ENCODE results near the gene CPT2. TPM values are rescaled to one million over a fixed set of nuclear protein-coding genes. Genes with fewer than 3 reads are reported as not detected.

Gene CPT2
- total and polyA plus RNA-seq, 2 of the 13 experiments (the other 11 are each of a cell fraction or from before 2014, with no cell fraction given): 12.6 to 14.6 TPM

- TF ChIP-seq ZBTB7A (CRISPR knock-in tag; IDR thresholded peaks at IDR 0.05): peak; percentile 88
- no peak; the same call in 1 of the 2 replicates for TF ChIP-seq NCOR1 (IDR thresholded peaks at IDR 0.05; ENCODE audit: borderline replicate concordance, low read length)
- no peak for TF ChIP-seq PAF1 (CRISPR knock-in tag; IDR thresholded peaks at IDR 0.05)
- TF ChIP-seq RFX5 (IDR thresholded peaks at IDR 0.05; ENCODE audit: low read depth, low read length): no peak
- TF ChIP-seq STAT5B (CRISPR knock-in tag; IDR thresholded peaks at IDR 0.05): no peak
- TF ChIP-seq YY1 (IDR thresholded peaks at IDR 0.05; ENCODE audit: insufficient read depth, insufficient replicate concordance, low read depth, low read length): peak; percentile 69
- no peak for TF ChIP-seq ZSCAN29 (CRISPR knock-in tag; conservative IDR thresholded peaks at IDR 0.05)
- no peak for TF ChIP-seq ZNF24 (IDR thresholded peaks at IDR 0.05)
- peak; percentile 66; the same call in 1 of the 2 replicates for TF ChIP-seq ZBTB7B (CRISPR knock-in tag; IDR thresholded peaks at IDR 0.05)
- TF ChIP-seq ZNF337 (CRISPR knock-in tag; IDR thresholded peaks at IDR 0.05; ENCODE audit: borderline replicate concordance, low read depth): no peak
- no peak for TF ChIP-seq ZNF10 (CRISPR knock-in tag; IDR thresholded peaks at IDR 0.05; ENCODE audit: borderline replicate concordance, low read depth)
- TF ChIP-seq KDM2A (CRISPR knock-in tag; IDR thresholded peaks at IDR 0.05; ENCODE audit: borderline replicate concordance, low read depth): peak; percentile 94
- TF ChIP-seq FUBP1 (CRISPR knock-in tag; IDR thresholded peaks at IDR 0.05; ENCODE audit: borderline replicate concordance): no peak
- TF ChIP-seq ARNTL (CRISPR knock-in tag; IDR thresholded peaks at IDR 0.05): peak; percentile 70; the same call in 1 of the 2 replicates
- TF ChIP-seq BATF2 (CRISPR knock-in tag; IDR thresholded peaks at IDR 0.05): peak; percentile 61; the same call in 1 of the 2 replicates
- TF ChIP-seq ZNF530 (CRISPR knock-in tag; IDR thresholded peaks at IDR 0.05; ENCODE audit: low read depth): no peak
- no peak for TF ChIP-seq IRF1 (CRISPR knock-in tag; IDR thresholded peaks at IDR 0.05; ENCODE audit: low read depth)
- peak; percentile 94; the same call in 1 of the 2 replicates for TF ChIP-seq ZNF839 (CRISPR knock-in tag; IDR thresholded peaks at IDR 0.05; ENCODE audit: borderline replicate concordance)
- TF ChIP-seq PBX3 (CRISPR knock-in tag; IDR thresholded peaks at IDR 0.05; ENCODE audit: borderline replicate concordance): no peak
- TF ChIP-seq ZNF75D (CRISPR knock-in tag; IDR thresholded peaks at IDR 0.05; ENCODE audit: borderline replicate concordance): no peak
- TF ChIP-seq ZNF280B (CRISPR knock-in tag; IDR thresholded peaks at IDR 0.05; ENCODE audit: borderline replicate concordance): peak; percentile 95; the same call in 1 of the 2 replicates
- TF ChIP-seq TGIF2 (CRISPR knock-in tag; IDR thresholded peaks at IDR 0.05): no peak
- 0 out of 2 replicates have a peak, but pooled peaks have one; percentile 9 for TF ChIP-seq ZNF652 (CRISPR knock-in tag; IDR thresholded peaks at IDR 0.05; ENCODE audit: borderline replicate concordance, low read depth)
Measured at GRCh38 chr1:53220171-53220961, 23.7 kb downstream of the CPT2 start, which contains the start of gene CZIB (continued).
